H1 (cell line): ENCODE results near the gene THTPA. TPM values are rescaled to one million over a fixed set of nuclear protein-coding genes. Genes with fewer than 3 reads are reported as not detected.

Experiments used
- CTCF ChIA-PET: fragments of 300-600 bp; sonication (Branson Sonifier 250); formaldehyde crosslinking; loops from one replicate; lab custom pipeline; 2021; ENCODE audit not compliant: partially characterized antibody; lab: Charles Lee
- POLR2A ChIA-PET: fragments of 300-600 bp; sonication (Branson Sonifier 250); formaldehyde crosslinking; loops from one replicate; lab custom pipeline; 2021; ENCODE audit warnings: inconsistent platforms; ENCODE audit not compliant: partially characterized antibody; lab: Charles Lee
- DNase-seq, 2 experiments: peaks; one replicate each; pipeline versions ENCODE4 v3.0.0 to v3.0.0-alpha.2; 2010 to 2022; ENCODE audit warnings: low spot score in 2 of 2, low read depth in 1 of 2, mixed read lengths in 1 of 2
- FAIRE-seq: peaks from 2 replicates; lab custom pipeline; 2011; peaks lifted over from hg19 to GRCh38; lab: Jason Lieb, UNC
- H2AFZ ChIP-seq: 2 replicates; pipeline ENCODE4 v1.8.1; 2012; ENCODE audit warnings: low read length, inconsistent platforms
- H2AK5ac ChIP-seq: 2 replicates; pipeline ENCODE4 v1.6.1; 2013; ENCODE audit warnings: low read depth, low read length
- H2BK120ac ChIP-seq: replicated peaks from 2 replicates; pipeline ENCODE3; 2013; ENCODE audit warnings: low read depth, low read length, inconsistent platforms
- H2BK12ac ChIP-seq: 2 replicates; pipeline ENCODE4 v1.6.1; 2013; ENCODE audit warnings: low read depth, low read length
- H2BK15ac ChIP-seq: 2 replicates; pipeline ENCODE4 v1.6.1; 2013; ENCODE audit warnings: low read length
- H2BK20ac ChIP-seq: 2 replicates; pipeline ENCODE4 v1.6.1; 2013; ENCODE audit warnings: low read length
- H2BK5ac ChIP-seq: 2 replicates; pipeline ENCODE4 v1.6.1; 2013; ENCODE audit warnings: low read depth, low read length
- H3K14ac ChIP-seq: 2 replicates; pipeline ENCODE4 v1.6.1; 2013; ENCODE audit warnings: inconsistent platforms; ENCODE audit not compliant: insufficient read length
- H3K18ac ChIP-seq: 2 replicates; pipeline ENCODE4 v1.6.1; 2013; ENCODE audit warnings: low read length; ENCODE audit errors: extremely low read depth
- H3K23ac ChIP-seq: 2 replicates; pipeline ENCODE4 v1.6.1; 2013; ENCODE audit warnings: inconsistent platforms; ENCODE audit not compliant: insufficient read length
- H3K23me2 ChIP-seq: 2 replicates; pipeline ENCODE4 v1.6.1; 2013; ENCODE audit warnings: low read depth, low read length
- H3K27ac ChIP-seq: 2 replicates; pipeline ENCODE4 v1.6.1; 2011; ENCODE audit warnings: low read depth, low read length, inconsistent platforms
- H3K27me3 ChIP-seq, 4 experiments: replicated peaks in 1 of 4; 1 replicate in 1 of 4; 2 replicates in 3 of 4; pipeline versions ENCODE4 v1.6.1 to v1.8.1; 2011 to 2013; ENCODE audit warnings: low read length in 3 of 4, mild to moderate bottlenecking in 3 of 4, inconsistent platforms in 2 of 4, mixed read lengths in 2 of 4, moderate library complexity in 1 of 4; ENCODE audit not compliant: control insufficient read depth in 3 of 4, insufficient read depth in 3 of 4; ENCODE audit errors: extremely low read depth in 1 of 4
- H3K36me3 ChIP-seq, 4 experiments: 2 replicates each; pipeline versions ENCODE4 v1.6.1 to v1.8.1; 2011 to 2013; ENCODE audit warnings: mild to moderate bottlenecking in 4 of 4, low read length in 3 of 4, moderate library complexity in 2 of 4, control low read depth in 1 of 4, inconsistent platforms in 1 of 4; ENCODE audit not compliant: insufficient read depth in 4 of 4, control insufficient read depth in 2 of 4
- H3K4ac ChIP-seq: replicated peaks from 2 replicates; pipeline ENCODE3; 2013; ENCODE audit warnings: low read length, low read depth, mixed read lengths, inconsistent platforms; ENCODE audit not compliant: insufficient read length
- H3K4me1 ChIP-seq, 4 experiments: replicated peaks in 1 of 4; 1 replicate in 1 of 4; 2 replicates in 3 of 4; pipeline versions ENCODE4 v1.6.1 to v1.8.1; 2011 to 2013; ENCODE audit warnings: low read length in 3 of 4, inconsistent platforms in 2 of 4, mixed read lengths in 1 of 4; ENCODE audit not compliant: insufficient read depth in 4 of 4, control insufficient read depth in 3 of 4
- H3K4me2 ChIP-seq, 2 experiments: 2 replicates each; pipeline versions ENCODE4 v1.6.1 to v1.8.1; 2011 to 2013; ENCODE audit warnings: low read depth in 2 of 2, low read length in 2 of 2, control low read depth in 1 of 2, inconsistent platforms in 1 of 2, mild to moderate bottlenecking in 1 of 2; ENCODE audit not compliant: insufficient read depth in 1 of 2
- H3K4me3 ChIP-seq, 4 experiments: fragments of 200-600, 300-600 bp in 1 of 4; sonication (generic), shearing (Covaris generic), sonication (Bioruptor Twin) in 1 of 4; 2 replicates each; pipeline versions ENCODE4 v1.5.1 to v1.8.1; 2011 to 2016; ENCODE audit warnings: low read length in 4 of 4, low read depth in 3 of 4, control low read depth in 2 of 4, inconsistent platforms in 2 of 4, mild to moderate bottlenecking in 2 of 4, mixed read lengths in 1 of 4, moderate library complexity in 1 of 4; ENCODE audit not compliant: insufficient read depth in 2 of 4; ENCODE audit errors: extremely low read depth in 1 of 4
- H3K56ac ChIP-seq: replicated peaks from 2 replicates; pipeline ENCODE3; 2013; ENCODE audit warnings: low read depth, mild to moderate bottlenecking, mixed read lengths, low read length, inconsistent platforms; ENCODE audit not compliant: insufficient read length
- H3K79me1 ChIP-seq: 2 replicates; pipeline ENCODE4 v1.6.1; 2013; ENCODE audit warnings: low read depth, low read length, control low read depth
- H3K79me2 ChIP-seq, 2 experiments: 2 replicates each; pipeline versions ENCODE4 v1.6.1 to v1.8.1; 2012 to 2013; ENCODE audit warnings: low read length in 2 of 2, mild to moderate bottlenecking in 2 of 2, inconsistent platforms in 1 of 2; ENCODE audit not compliant: insufficient read depth in 2 of 2, control insufficient read depth in 1 of 2
- H3K9ac ChIP-seq, 4 experiments: replicated peaks in 1 of 4; 1 replicate in 1 of 4; 2 replicates in 3 of 4; pipeline versions ENCODE4 v1.6.1 to v1.8.1; 2011 to 2013; ENCODE audit warnings: low read depth in 3 of 4, low read length in 3 of 4, control low read depth in 2 of 4, mild to moderate bottlenecking in 2 of 4, moderate library complexity in 2 of 4, inconsistent platforms in 1 of 4; ENCODE audit errors: extremely low read depth in 1 of 4
- H3K9me3 ChIP-seq, 2 experiments: 2 replicates each; pipeline versions ENCODE4 v1.6.1 to v1.8.1; 2012 to 2013; ENCODE audit warnings: mild to moderate bottlenecking in 2 of 2, moderate library complexity in 2 of 2, control low read depth in 1 of 2, inconsistent platforms in 1 of 2, low read depth in 1 of 2, low read length in 1 of 2, mixed read lengths in 1 of 2; ENCODE audit not compliant: insufficient read depth in 2 of 2
- H4K20me1 ChIP-seq, 2 experiments: replicated peaks in 1 of 2; 2 replicates each; pipeline versions ENCODE3 to v1.8.1; 2011 to 2013; ENCODE audit warnings: inconsistent platforms in 2 of 2, low read length in 2 of 2, mild to moderate bottlenecking in 1 of 2; ENCODE audit not compliant: insufficient read depth in 2 of 2, control insufficient read depth in 1 of 2
- H4K5ac ChIP-seq: 2 replicates; pipeline ENCODE4 v1.6.1; 2013; ENCODE audit warnings: low read length, low read depth, mixed read lengths, inconsistent platforms; ENCODE audit not compliant: insufficient read length
- H4K8ac ChIP-seq: 2 replicates; pipeline ENCODE4 v1.8.0; 2013; ENCODE audit warnings: mild to moderate bottlenecking, moderate library complexity, low read length, inconsistent platforms; ENCODE audit not compliant: insufficient read depth; ENCODE audit errors: extremely low read depth
- H4K91ac ChIP-seq: replicated peaks from 2 replicates; pipeline ENCODE3; 2013; ENCODE audit warnings: low read length, mixed read lengths, inconsistent platforms; ENCODE audit not compliant: insufficient read length
- CREB1 ChIP-seq: IDR thresholded peaks from 2 replicates; pipeline ENCODE4 v1.6.1; 2012; ENCODE audit warnings: inconsistent platforms
- CTBP2 ChIP-seq: IDR thresholded peaks from 2 replicates; pipeline ENCODE4 v1.7.0; 2011; ENCODE audit warnings: borderline replicate concordance, mild to moderate bottlenecking, moderate library complexity, mixed read lengths, low read length; ENCODE audit not compliant: insufficient read depth, insufficient read length
- EP300 ChIP-seq, 2 experiments: IDR thresholded peaks; 1 replicate in 1 of 2; 2 replicates in 1 of 2; pipeline ENCODE4 v1.6.1; 2011 to 2012; ENCODE audit warnings: low read depth in 2 of 2, low read length in 2 of 2, mild to moderate bottlenecking in 2 of 2, borderline replicate concordance in 1 of 2, inconsistent platforms in 1 of 2, moderate library complexity in 1 of 2
- FOSL1 ChIP-seq: IDR thresholded peaks from 2 replicates; pipeline ENCODE4 v1.6.1; 2011; ENCODE audit warnings: mild to moderate bottlenecking, low read depth, low read length, moderate library complexity; ENCODE audit not compliant: insufficient read depth
- SIN3A ChIP-seq, 2 experiments: IDR thresholded peaks in 1 of 2; conservative IDR thresholded peaks in 1 of 2; 2 replicates each; pipeline ENCODE4 v1.6.1; 2011 to 2012; ENCODE audit warnings: low read length in 2 of 2, improper control_type of control experiment in 1 of 2, low read depth in 1 of 2, mild to moderate bottlenecking in 1 of 2
- SP2 ChIP-seq: IDR thresholded peaks from 2 replicates; pipeline ENCODE4 v1.6.1; 2012; ENCODE audit warnings: mild to moderate bottlenecking, low read length, inconsistent platforms
- SUZ12 ChIP-seq: fragments of 200-600 bp; sonication (generic); IDR thresholded peaks from 2 replicates; pipeline ENCODE4 v1.6.1; 2012; ENCODE audit warnings: mild to moderate bottlenecking, inconsistent platforms, low read length, moderate library complexity, mixed read lengths
- TAF1 ChIP-seq: IDR thresholded peaks from 2 replicates; pipeline ENCODE4 v1.6.1; 2011; ENCODE audit warnings: mild to moderate bottlenecking, low read depth, low read length
- TAF7 ChIP-seq: optimal IDR thresholded peaks from 2 replicates; pipeline ENCODE3; 2011; ENCODE audit warnings: low read depth, mild to moderate bottlenecking, inconsistent platforms, low read length, moderate library complexity, borderline replicate concordance
- TCF12 ChIP-seq: IDR thresholded peaks from 2 replicates; pipeline ENCODE4 v1.6.1; 2011; ENCODE audit warnings: low read depth, mild to moderate bottlenecking, low read length
- WGBS, 2 experiments: shearing (Covaris generic) in 1 of 2; methylation state at CpG; one replicate each; pipeline versions ENCODE4 v1.1.6 to v1.1.7; 2013 to 2015; ENCODE audit warnings: low lambda C conversion rate in 2 of 2, mixed read lengths in 2 of 2, inconsistent platforms in 1 of 2, low coverage in 1 of 2, missing lambda C conversion rate in 1 of 2; ENCODE audit not compliant: insufficient replicate concordance in 2 of 2, insufficient coverage in 1 of 2, insufficient read length in 1 of 2; ENCODE audit errors: extremely low coverage in 1 of 2, missing lambda C conversion rate in 1 of 2; 5-methylcytosine and 5-hydroxymethylcytosine counted together
- polyA plus RNA-seq, 7 experiments: library from polyadenylated mRNA; depleted of rRNA in 3 of 7; stranded (reverse) in 5 of 7; unstranded in 2 of 7; fragments of >200 nt in 5 of 7; fragments of 200-250 nt in 2 of 7; gene quantifications; 1 replicate in 5 of 7; 2 replicates in 1 of 7; 4 replicates in 1 of 7; pipeline versions ENCODE4 v1.2.1 to v1.2.3, GENCODE V29; 2011 to 2013; ENCODE audit warnings: missing spikeins in 2 of 7, mixed read lengths in 2 of 7
- total RNA-seq: library from RNA; stranded (reverse); fragmentation: NEBNext Ultra II Directional; extraction: Animal tissue kit (Norgen Biotek cat#: 25700); gene quantifications from 2 replicates; pipeline ENCODE4 v1.2.1, GENCODE V29; 2021

THTPA gene
- total and polyA plus RNA-seq, 2 of the 8 experiments (the other 6 are each of a cell fraction or from before 2014, with no cell fraction given): 16.6 to 19.0 TPM

DNA sequence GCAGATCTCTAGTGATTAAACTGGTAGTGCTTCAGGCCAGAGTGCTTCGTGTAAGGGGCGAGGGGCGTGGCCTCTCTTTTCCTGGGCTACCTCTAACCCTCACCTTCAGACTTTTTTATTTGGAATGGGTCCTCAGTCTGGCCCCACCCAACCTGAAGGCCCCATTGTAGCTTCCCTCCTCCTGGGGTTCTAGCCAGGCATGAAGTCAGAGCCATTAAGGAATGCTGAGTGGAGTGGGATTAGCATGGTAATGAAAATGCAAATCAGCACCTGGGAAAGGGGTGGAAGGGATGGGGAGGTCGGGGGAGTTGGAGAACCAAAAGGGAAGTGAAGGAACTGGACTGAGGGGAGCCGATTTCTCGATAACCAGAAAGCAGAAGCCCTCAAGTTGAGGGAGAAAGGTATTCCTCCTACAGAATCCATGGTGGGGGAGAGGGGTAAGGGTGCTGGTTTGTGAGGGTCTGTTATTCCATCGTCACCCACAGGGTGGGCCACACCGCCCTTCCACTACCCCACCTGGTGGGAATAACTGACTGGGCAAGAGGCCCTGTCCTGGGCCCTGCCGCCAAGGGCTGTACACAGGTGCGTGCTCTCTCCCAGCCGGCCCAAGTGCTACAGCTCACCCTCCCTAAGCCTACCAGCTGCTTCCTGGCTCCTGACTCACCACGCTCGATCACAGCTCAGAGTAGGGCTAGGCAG is 18.6 kb upstream of the THTPA start:
- no peak overlapping the region for H3K14ac ChIP-seq
- DNase-seq: peak; percentile 77 to 88
- H3K56ac ChIP-seq: peak overlapping the region; percentile 97
- no peak overlapping the region for H3K23ac ChIP-seq
- peak overlapping the region; percentile 96 to 99 for H3K4me2 ChIP-seq
- peak overlapping the region; percentile 100 for H2BK5ac ChIP-seq
- peak overlapping the region; percentile 75 to 94 (median 90) for H3K9ac ChIP-seq
- H3K18ac ChIP-seq: peak overlapping the region; percentile 100
- H3K36me3 ChIP-seq: peaks cover 4 to 25% (median 10%) of the 10 kb centered on the region in 4 experiments; a peak in 4 of 8 replicates
- H3K27me3 ChIP-seq: no peaks in the 10 kb centered on the region
- peaks cover 3 to 20% of the 10 kb centered on the region in 2 experiments; a peak in 2 of 4 replicates for H3K79me2 ChIP-seq
- H3K4ac ChIP-seq: peak overlapping the region; percentile 95
- peak overlapping the region; percentile 98 for H2BK20ac ChIP-seq
- CTCF ChIA-PET: interaction anchor here (0.5 to 70.5 kb wide), 11 partner anchors 10 to 1384 kb away, joined by 3 to 2092 read pairs (median 4); partner anchors contain the start of genes AP1G2, NGDN, THTPA and ZFHX2
- peak overlapping the region; percentile 99 for H3K27ac ChIP-seq
- peaks cover 17% of the 10 kb centered on the region for H3K23me2 ChIP-seq
- H2BK12ac ChIP-seq: peak overlapping the region; percentile 100
- POLR2A ChIA-PET: interaction anchor here (0.8 to 52.7 kb wide), 15 partner anchors 9 to 608 kb away, joined by 3 to 1523 read pairs (median 6); partner anchors contain the start of genes AP1G2, JPH4, NGDN and PABPN1
- peak overlapping the region; percentile 88 for H4K5ac ChIP-seq
- peak; percentile 99 for FAIRE-seq
- peak overlapping the region; percentile 100 for H4K91ac ChIP-seq
- no peak overlapping the region for H2AFZ ChIP-seq
- WGBS, 2 experiments: 3% methylated on average over 13 of the region's 13 CpGs; no CpG with 5 or more reads in 1 of the 2 experiments
- peak overlapping the region; percentile 82; the same call in 1 of the 2 replicates for H4K8ac ChIP-seq
- peaks cover 7 to 19% (median 13%) of the 10 kb centered on the region in 4 experiments; a peak in 6 of 7 replicates for H3K4me1 ChIP-seq
- H3K9me3 ChIP-seq: no peaks in the 10 kb centered on the region
- H3K4me3 ChIP-seq: peak overlapping the region; percentile 63 to 80 (median 72)
- peaks cover 4% of the 10 kb centered on the region for H3K79me1 ChIP-seq
- peak overlapping the region; percentile 94; the same call in 1 of the 2 replicates for H2BK15ac ChIP-seq
- no peaks in the 10 kb centered on the region for H4K20me1 ChIP-seq
- H2AK5ac ChIP-seq: peak overlapping the region; percentile 100
- peak overlapping the region; percentile 98 for H2BK120ac ChIP-seq
- TF ChIP-seq CREB1: 0 out of 2 replicates have a peak, but pooled peaks have one; percentile 23
- TF ChIP-seq FOSL1: no peak
- peak in 1 of 2 experiments; percentile 77; a peak in 2 of 4 replicates for TF ChIP-seq SIN3A (conservative IDR thresholded peaks at IDR 0.05 in 1 of 2, IDR thresholded peaks at IDR 0.05 in 1 of 2; ENCODE audit: low read depth in 1 of 2, low read length in 2 of 2)
- peak; percentile 74 for TF ChIP-seq CTBP2
- peak in 1 of 2 experiments; percentile 23; a peak in 1 of 3 replicates for TF ChIP-seq EP300 (IDR thresholded peaks at IDR 0.05; ENCODE audit: borderline replicate concordance in 1 of 2, low read depth in 2 of 2, low read length in 2 of 2)
- TF ChIP-seq TAF1: peak; percentile 60
- TF ChIP-seq TCF12: peak; percentile 69; the same call in 1 of the 2 replicates
- peak; percentile 40 for TF ChIP-seq TAF7
- TF ChIP-seq SUZ12: no peak
- no peak for TF ChIP-seq SP2
